ENCODE results near the gene HSBP1L1. TPM values are rescaled to one million over a fixed set of nuclear protein-coding genes. Genes with fewer than 3 reads are reported as not detected.

HSBP1L1 gene
- total and polyA plus RNA-seq, 2 of the 8 experiments (the other 6 are each of a cell fraction or from before 2014, with no cell fraction given): 1.0 to 1.3 TPM

GRCh38 chr18:79934311-79935097 is 29.9 kb upstream of the HSBP1L1 start (continued):
- no peak for TF ChIP-seq BCL11A (IDR thresholded peaks at IDR 0.05; ENCODE audit: low read depth in 2 of 2, low read length in 2 of 2)
- no peak for TF ChIP-seq GABPA (IDR thresholded peaks at IDR 0.05; ENCODE audit: borderline replicate concordance, insufficient read depth, low read length)
- TF ChIP-seq, protein P1, sequence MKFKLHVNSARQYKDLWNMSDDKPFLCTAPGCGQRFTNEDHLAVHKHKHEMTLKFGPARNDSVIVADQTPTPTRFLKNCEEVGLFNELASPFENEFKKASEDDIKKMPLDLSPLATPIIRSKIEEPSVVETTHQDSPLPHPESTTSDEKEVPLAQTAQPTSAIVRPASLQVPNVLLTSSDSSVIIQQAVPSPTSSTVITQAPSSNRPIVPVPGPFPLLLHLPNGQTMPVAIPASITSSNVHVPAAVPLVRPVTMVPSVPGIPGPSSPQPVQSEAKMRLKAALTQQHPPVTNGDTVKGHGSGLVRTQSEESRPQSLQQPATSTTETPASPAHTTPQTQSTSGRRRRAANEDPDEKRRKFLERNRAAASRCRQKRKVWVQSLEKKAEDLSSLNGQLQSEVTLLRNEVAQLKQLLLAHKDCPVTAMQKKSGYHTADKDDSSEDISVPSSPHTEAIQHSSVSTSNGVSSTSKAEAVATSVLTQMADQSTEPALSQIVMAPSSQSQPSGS (IDR thresholded peaks at IDR 0.05; ENCODE audit: low read length): no peak
- TF ChIP-seq ATF3 (IDR thresholded peaks at IDR 0.05; ENCODE audit: insufficient read depth, low read depth, low read length): no peak
